ENCODE data around the gene C1orf210. TPM values are rescaled to one million over a fixed set of nuclear protein-coding genes. Genes with fewer than 3 reads are reported as not detected.
A peak's percentile ranks its signal among the peaks of the same experiment; 100 is the strongest.

C1orf210 gene
- total RNA-seq, 1 donor from 2014 or later: not detected

GRCh38 chr1:43258370-43258769 is 27.0 kb downstream of the C1orf210 start:
- TF ChIP-seq, protein P1, sequence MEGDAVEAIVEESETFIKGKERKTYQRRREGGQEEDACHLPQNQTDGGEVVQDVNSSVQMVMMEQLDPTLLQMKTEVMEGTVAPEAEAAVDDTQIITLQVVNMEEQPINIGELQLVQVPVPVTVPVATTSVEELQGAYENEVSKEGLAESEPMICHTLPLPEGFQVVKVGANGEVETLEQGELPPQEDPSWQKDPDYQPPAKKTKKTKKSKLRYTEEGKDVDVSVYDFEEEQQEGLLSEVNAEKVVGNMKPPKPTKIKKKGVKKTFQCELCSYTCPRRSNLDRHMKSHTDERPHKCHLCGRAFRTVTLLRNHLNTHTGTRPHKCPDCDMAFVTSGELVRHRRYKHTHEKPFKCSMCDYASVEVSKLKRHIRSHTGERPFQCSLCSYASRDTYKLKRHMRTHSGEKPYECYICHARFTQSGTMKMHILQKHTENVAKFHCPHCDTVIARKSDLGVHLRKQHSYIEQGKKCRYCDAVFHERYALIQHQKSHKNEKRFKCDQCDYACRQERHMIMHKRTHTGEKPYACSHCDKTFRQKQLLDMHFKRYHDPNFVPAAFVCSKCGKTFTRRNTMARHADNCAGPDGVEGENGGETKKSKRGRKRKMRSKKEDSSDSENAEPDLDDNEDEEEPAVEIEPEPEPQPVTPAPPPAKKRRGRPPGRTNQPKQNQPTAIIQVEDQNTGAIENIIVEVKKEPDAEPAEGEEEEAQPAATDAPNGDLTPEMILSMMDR (IDR thresholded peaks at IDR 0.05): no peak
- intact Hi-C loops (cut with DNase I): no loop called here
- no peaks in the 10 kb centered on the region for H3K27me3 ChIP-seq
- H3K9me3 ChIP-seq: no peaks in the 10 kb centered on the region
- DNase-seq (ENCODE audit: low spot score in 2 of 2): peak in 1 of 2 donors; percentile 16
- no peaks in the 10 kb centered on the region for H3K4me1 ChIP-seq
- H3K36me3 ChIP-seq: no peaks in the 10 kb centered on the region
- H3K4me3 ChIP-seq: no peak overlapping the region
- no peak overlapping the region for H3K27ac ChIP-seq

DNA sequence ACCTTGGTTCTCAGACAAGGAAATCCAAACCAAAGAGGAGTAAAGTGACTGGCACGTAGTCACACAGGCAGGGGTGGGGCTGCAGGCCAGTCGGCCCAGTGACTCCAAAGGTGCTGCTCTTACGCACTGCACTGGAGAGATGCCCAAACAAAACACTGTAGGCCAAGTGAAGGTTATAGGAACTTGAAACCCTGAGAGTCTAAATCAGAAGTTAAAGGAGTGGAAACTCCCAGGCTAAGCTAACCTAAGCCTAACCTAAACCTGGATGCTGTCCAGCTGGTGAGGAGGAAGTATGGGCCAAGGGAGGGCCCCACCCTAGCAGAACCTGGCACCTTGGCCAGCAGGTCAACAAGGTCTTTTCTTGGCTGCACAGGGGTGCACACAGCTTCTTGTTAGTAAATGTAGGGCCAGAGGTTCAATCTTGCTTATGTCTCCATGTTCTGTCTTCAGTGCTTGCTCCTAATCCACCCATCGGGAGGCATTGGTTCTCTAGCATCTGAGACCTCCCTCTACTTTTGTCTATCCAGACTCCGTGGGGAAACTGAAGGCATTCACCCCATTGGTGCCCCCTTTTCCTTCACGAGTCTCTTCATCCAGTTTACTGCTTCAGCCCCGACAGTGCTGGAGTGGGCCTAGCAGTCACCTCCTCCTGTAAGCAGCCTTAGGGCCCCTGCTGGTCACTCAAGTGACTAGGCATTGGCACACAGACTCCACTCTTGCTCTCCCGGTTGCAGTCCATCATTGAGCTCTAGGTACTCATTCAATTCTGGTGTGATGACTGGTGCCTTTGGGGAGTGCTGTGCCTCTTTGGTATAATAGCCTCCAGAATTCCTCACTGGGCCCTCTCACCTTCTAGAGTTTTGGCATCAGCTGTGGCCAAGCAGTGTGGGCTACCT is 28.5 kb downstream of the C1orf210 start:
- intact Hi-C loops (cut with DNase I): no loop called here
- TF ChIP-seq, protein P1 (IDR thresholded peaks at IDR 0.05): no peak
- peak in 1 of 2 donors; percentile 25 for DNase-seq (ENCODE audit: low spot score in 2 of 2)
- Histone ChIP-seq H3K4me3 (no peak overlapping the region), H3K27me3 (no peaks in the 10 kb centered on the region), H3K27ac (no peak overlapping the region), H3K36me3 (no peaks in the 10 kb centered on the region), H3K9me3 (no peaks in the 10 kb centered on the region), H3K4me1 (no peaks in the 10 kb centered on the region)

- TF ChIP-seq, protein P1 (IDR thresholded peaks at IDR 0.05): no peak
- H3K9me3 ChIP-seq: no peaks in the 10 kb centered on the region
- H3K4me3 ChIP-seq: no peak overlapping the region
- intact Hi-C loops (cut with DNase I): no loop called here
- H3K27me3 ChIP-seq: no peaks in the 10 kb centered on the region
- H3K27ac ChIP-seq: no peak overlapping the region
- H3K36me3 ChIP-seq: no peaks in the 10 kb centered on the region
- no peaks in the 10 kb centered on the region for H3K4me1 ChIP-seq
- peak in 1 of 2 donors; percentile 39 for DNase-seq (ENCODE audit: low spot score in 2 of 2)
These were observed 29.8 kb downstream of the C1orf210 start for GRCh38 chr1:43255438-43256210.

GRCh38 chr1:43253876-43254275 is 31.5 kb downstream of the C1orf210 start:
- intact Hi-C loops (cut with DNase I): no loop called here
- Histone ChIP-seq H3K9me3 (no peaks in the 10 kb centered on the region), H3K27ac (no peak overlapping the region), H3K36me3 (no peaks in the 10 kb centered on the region), H3K4me1 (no peaks in the 10 kb centered on the region), H3K4me3 (no peak overlapping the region), H3K27me3 (no peaks in the 10 kb centered on the region)
- DNase-seq (ENCODE audit: low spot score in 2 of 2): peak in 1 of 2 donors; percentile 22
- TF ChIP-seq, protein P1 (IDR thresholded peaks at IDR 0.05): no peak

- intact Hi-C loops (cut with DNase I): no loop called here
- TF ChIP-seq, protein P1 (IDR thresholded peaks at IDR 0.05): no peak
- no peaks in the 10 kb centered on the region for H3K4me1 ChIP-seq
- peak in 1 of 2 donors; percentile 44 for DNase-seq (ENCODE audit: low spot score in 2 of 2)
- no peaks in the 10 kb centered on the region for H3K36me3 ChIP-seq
- no peak overlapping the region for H3K4me3 ChIP-seq
- H3K27ac ChIP-seq: no peak overlapping the region
- no peaks in the 10 kb centered on the region for H3K27me3 ChIP-seq
- no peaks in the 10 kb centered on the region for H3K9me3 ChIP-seq
These were observed 32.2 kb downstream of the C1orf210 start for GRCh38 chr1:43253173-43253572.

All from ascending aorta (tissue), 2 donors.